ENCODE measurements around the gene PCK2.

Gene PCK2

GRCh38 chr14:24092505-24093206, 1.5 kb upstream of the PCK2 start:
- H3K4me3 ChIP-seq (replicated peaks; ENCODE audit: low read depth, low read length): no peak overlapping the region
- TF ChIP-seq CTCF (IDR thresholded peaks at IDR 0.05; ENCODE audit: insufficient read depth, low read length, poor library complexity, severe bottlenecking): no peak

GRCh38 chr14:24093207-24093900, 757 bp upstream of the PCK2 start:
- peak overlapping the region; percentile 72 for H3K4me3 ChIP-seq (replicated peaks; ENCODE audit: low read depth, low read length)
- no peak for TF ChIP-seq CTCF (IDR thresholded peaks at IDR 0.05; ENCODE audit: insufficient read depth, low read length, poor library complexity, severe bottlenecking)
- no peak for DNase-seq (ENCODE audit: extremely low read depth, insufficient read length)
- no peaks in the 10 kb centered on the region for H3K27me3 ChIP-seq (replicated peaks; ENCODE audit: control insufficient read depth, insufficient read depth, low read length)
- H3K36me3 ChIP-seq (ENCODE audit: control insufficient read depth, insufficient read depth, low read length): peaks cover 9% of the 10 kb centered on the region

More at GRCh38 chr14:24092505-24093206, 1.5 kb upstream of the PCK2 start:
- Histone ChIP-seq H3K27me3 (replicated peaks; ENCODE audit: control insufficient read depth, insufficient read depth, low read length) (no peaks in the 10 kb centered on the region), H3K36me3 (ENCODE audit: control insufficient read depth, insufficient read depth, low read length) (peaks cover 4% of the 10 kb centered on the region)
- no peak for DNase-seq (ENCODE audit: extremely low read depth, insufficient read length)

- TF ChIP-seq CTCF (IDR thresholded peaks at IDR 0.05; ENCODE audit: insufficient read depth, low read length, poor library complexity, severe bottlenecking): no peak
- Histone ChIP-seq H3K27me3 (replicated peaks; ENCODE audit: control insufficient read depth, insufficient read depth, low read length) (no peaks in the 10 kb centered on the region), H3K4me3 (replicated peaks; ENCODE audit: low read depth, low read length) (peak overlapping the region; percentile 72), H3K36me3 (ENCODE audit: control insufficient read depth, insufficient read depth, low read length) (peaks cover 22% of the 10 kb centered on the region)
- no peak for DNase-seq (ENCODE audit: extremely low read depth, insufficient read length)
Observed at GRCh38 chr14:24094841-24095270, 745 bp downstream of the PCK2 start.

GRCh38 chr14:24095271-24096068, 1.4 kb downstream of the PCK2 start:
- no peaks in the 10 kb centered on the region for H3K27me3 ChIP-seq (replicated peaks; ENCODE audit: control insufficient read depth, insufficient read depth, low read length)
- no peak for TF ChIP-seq CTCF (IDR thresholded peaks at IDR 0.05; ENCODE audit: insufficient read depth, low read length, poor library complexity, severe bottlenecking)
- peak; percentile 84 for DNase-seq (ENCODE audit: extremely low read depth, insufficient read length)
- H3K36me3 ChIP-seq (ENCODE audit: control insufficient read depth, insufficient read depth, low read length): peaks cover 27% of the 10 kb centered on the region
- peak overlapping the region; percentile 72 for H3K4me3 ChIP-seq (replicated peaks; ENCODE audit: low read depth, low read length)

- Histone ChIP-seq H3K36me3 (ENCODE audit: control insufficient read depth, insufficient read depth, low read length) (peaks cover 29% of the 10 kb centered on the region), H3K4me3 (replicated peaks; ENCODE audit: low read depth, low read length) (no peak overlapping the region), H3K27me3 (replicated peaks; ENCODE audit: control insufficient read depth, insufficient read depth, low read length) (no peaks in the 10 kb centered on the region)
- TF ChIP-seq CTCF (IDR thresholded peaks at IDR 0.05; ENCODE audit: insufficient read depth, low read length, poor library complexity, severe bottlenecking): no peak
- DNase-seq (ENCODE audit: extremely low read depth, insufficient read length): no peak
Observed at GRCh38 chr14:24096545-24097181, 2.6 kb downstream of the PCK2 start.
